PC-9 (cell line): Measurements from ENCODE around the gene CPED1. TPM values are rescaled to one million over a fixed set of nuclear protein-coding genes. Genes with fewer than 3 reads are reported as not detected.

Source experiments
- BruUV-seq: library from RNA; stranded (reverse); fragments of 400-500 nt; replicated peaks from 2 replicates; lab custom pipeline; 2021; lab: Mats Ljungman, UMichigan
- CTCF ChIA-PET: fragments of 300-600 bp; sonication (Branson Sonifier 250); formaldehyde crosslinking; loops from one replicate; lab custom pipeline; 2022; ENCODE audit warnings: antibody characterized with exemption; lab: Charles Lee
- POLR2A ChIA-PET: fragments of 300-600 bp; sonication (Branson Sonifier 250); formaldehyde crosslinking; loops from one replicate; lab custom pipeline; 2022; ENCODE audit warnings: antibody characterized with exemption; ENCODE audit not compliant: unreplicated experiment; lab: Charles Lee
- DNase-seq, 2 experiments: peaks; one replicate each; pipeline versions ENCODE4 v3.0.0 to v3.0.0-alpha.2; 2015 to 2022; ENCODE audit warnings: mixed read lengths in 1 of 2
- H2AFZ ChIP-seq: fragments of 200-600 bp; sonication (generic); 2 replicates; pipeline ENCODE4 v1.8.1; 2017; ENCODE audit warnings: antibody characterized with exemption
- H3F3A ChIP-seq: fragments of 200-600 bp; sonication (generic); 2 replicates; pipeline ENCODE4 v1.8.1; 2017; ENCODE audit warnings: antibody characterized with exemption, mild to moderate bottlenecking, low read depth; ENCODE audit not compliant: insufficient read depth
- H3K27ac ChIP-seq: fragments of 200-600 bp; sonication (generic); 2 replicates; pipeline ENCODE4 v1.6.1; 2016; ENCODE audit warnings: mixed run types
- H3K27me3 ChIP-seq: fragments of 200-600 bp; sonication (generic); 2 replicates; pipeline ENCODE4 v1.6.1; 2016; ENCODE audit warnings: low read depth, mixed run types; ENCODE audit not compliant: insufficient read depth
- H3K36me3 ChIP-seq: fragments of 200-600 bp; sonication (generic); 2 replicates; pipeline ENCODE4 v1.6.1; 2016; ENCODE audit warnings: low read depth, mixed run types
- H3K4me1 ChIP-seq: fragments of 200-600 bp; sonication (generic); replicated peaks from 2 replicates; pipeline ENCODE4 v1.6.1; 2016; ENCODE audit warnings: mixed run types; ENCODE audit not compliant: insufficient read depth
- H3K4me2 ChIP-seq: fragments of 200-600 bp; sonication (generic); 2 replicates; pipeline ENCODE4 v1.6.1; 2017; ENCODE audit warnings: mixed run types
- H3K4me3 ChIP-seq: fragments of 200-600 bp; sonication (generic); 2 replicates; pipeline ENCODE4 v1.6.1; 2016; ENCODE audit warnings: mixed run types
- H3K79me2 ChIP-seq: fragments of 200-600 bp; sonication (generic); 2 replicates; pipeline ENCODE4 v1.6.1; 2017; ENCODE audit warnings: low read depth, mixed run types
- H3K9me2 ChIP-seq: fragments of 200-600 bp; sonication (generic); 2 replicates; pipeline ENCODE4 v1.8.1; 2017; ENCODE audit warnings: mild to moderate bottlenecking; ENCODE audit not compliant: insufficient read depth
- H3K9me3 ChIP-seq: fragments of 200-600 bp; sonication (generic); 2 replicates; pipeline ENCODE4 v1.8.1; 2016; ENCODE audit warnings: low read depth; ENCODE audit not compliant: insufficient read depth
- H4K20me1 ChIP-seq: fragments of 200-600 bp; sonication (generic); 2 replicates; pipeline ENCODE4 v1.8.1; 2017; ENCODE audit not compliant: insufficient read depth
- EZH2 ChIP-seq: fragments of 200-600 bp; sonication (generic); IDR thresholded peaks from 2 replicates; pipeline ENCODE4 v1.8.0; 2017; ENCODE audit warnings: antibody characterized with exemption, low read depth
- intact Hi-C: fragments of 100-400 bp; cut with micrococcal nuclease; formaldehyde crosslinking; loops from one replicate; pipeline ENCODE4 v1.10.0; 2022; ENCODE audit not compliant: unreplicated experiment
- total RNA-seq: library from RNA; stranded (reverse); gene quantifications from 2 replicates; pipeline ENCODE4 v1.2.3, GENCODE V29; 2021
- TF ChIP-seq, protein P1 (sequence below): fragments of 200-600 bp; sonication (generic); conservative IDR thresholded peaks from 2 replicates; pipeline ENCODE4 v1.6.1; 2017; ENCODE audit warnings: mixed run types, antibody characterized with exemption, mild to moderate bottlenecking, moderate library complexity

Gene CPED1
- total RNA-seq, 1 experiment from 2014 or later = 2.4 TPM

- intact Hi-C loops = no loop called here
- no peak for DNase-seq
- ChIA-PET POLR2A (no interaction called here), CTCF (no interaction called here)
- no peaks in the 10 kb centered on the region for H3K4me1 ChIP-seq
- no TSS peak for BruUV-seq
- H3K9me2 ChIP-seq = no peaks in the 10 kb centered on the region
- no peaks in the 10 kb centered on the region for H3K36me3 ChIP-seq
- no peaks in the 10 kb centered on the region for H3F3A ChIP-seq
- 0 out of 2 replicates have a peak, but pooled peaks cover 3% of the 10 kb centered on the region for H3K9me3 ChIP-seq
- no peaks in the 10 kb centered on the region for H3K27me3 ChIP-seq
- H3K4me3 ChIP-seq = no peak overlapping the region
- no peak overlapping the region for H2AFZ ChIP-seq
- TF ChIP-seq, protein P1, sequence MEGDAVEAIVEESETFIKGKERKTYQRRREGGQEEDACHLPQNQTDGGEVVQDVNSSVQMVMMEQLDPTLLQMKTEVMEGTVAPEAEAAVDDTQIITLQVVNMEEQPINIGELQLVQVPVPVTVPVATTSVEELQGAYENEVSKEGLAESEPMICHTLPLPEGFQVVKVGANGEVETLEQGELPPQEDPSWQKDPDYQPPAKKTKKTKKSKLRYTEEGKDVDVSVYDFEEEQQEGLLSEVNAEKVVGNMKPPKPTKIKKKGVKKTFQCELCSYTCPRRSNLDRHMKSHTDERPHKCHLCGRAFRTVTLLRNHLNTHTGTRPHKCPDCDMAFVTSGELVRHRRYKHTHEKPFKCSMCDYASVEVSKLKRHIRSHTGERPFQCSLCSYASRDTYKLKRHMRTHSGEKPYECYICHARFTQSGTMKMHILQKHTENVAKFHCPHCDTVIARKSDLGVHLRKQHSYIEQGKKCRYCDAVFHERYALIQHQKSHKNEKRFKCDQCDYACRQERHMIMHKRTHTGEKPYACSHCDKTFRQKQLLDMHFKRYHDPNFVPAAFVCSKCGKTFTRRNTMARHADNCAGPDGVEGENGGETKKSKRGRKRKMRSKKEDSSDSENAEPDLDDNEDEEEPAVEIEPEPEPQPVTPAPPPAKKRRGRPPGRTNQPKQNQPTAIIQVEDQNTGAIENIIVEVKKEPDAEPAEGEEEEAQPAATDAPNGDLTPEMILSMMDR = no peak
- TF ChIP-seq EZH2 = no peak
- H3K79me2 ChIP-seq = no peaks in the 10 kb centered on the region
- H3K4me2 ChIP-seq = no peak overlapping the region
- H4K20me1 ChIP-seq = no peaks in the 10 kb centered on the region
- H3K27ac ChIP-seq = no peak overlapping the region
These were observed 293.6 kb downstream of the CPED1 start for GRCh38 chr7:121282129-121282528.

GRCh38 chr7:121285066-121285667 lies 296.7 kb downstream of the CPED1 start:
- Histone ChIP-seq H3K9me3 (0 out of 2 replicates have a peak, but pooled peaks cover 6% of the 10 kb centered on the region), H3K79me2 (no peaks in the 10 kb centered on the region), H3K4me3 (no peak overlapping the region), H2AFZ (no peak overlapping the region), H3K4me1 (no peaks in the 10 kb centered on the region), H3K9me2 (no peaks in the 10 kb centered on the region), H4K20me1 (no peaks in the 10 kb centered on the region), H3F3A (no peaks in the 10 kb centered on the region; the same call in 1 of the 2 replicates), H3K36me3 (no peaks in the 10 kb centered on the region), H3K4me2 (no peak overlapping the region), H3K27me3 (no peaks in the 10 kb centered on the region), H3K27ac (no peak overlapping the region)
- no TSS peak for BruUV-seq
- intact Hi-C loops = no loop called here
- ChIA-PET POLR2A (no interaction called here), CTCF (no interaction called here)
- DNase-seq = no peak
- TF ChIP-seq EZH2 = no peak
- TF ChIP-seq, protein P1 = no peak

GRCh38 chr7:121286186-121286585 lies 297.7 kb downstream of the CPED1 start:
- BruUV-seq = no TSS peak

More at GRCh38 chr7:121286186-121286585, 297.7 kb downstream of the CPED1 start:
- CTCF ChIA-PET = no interaction called here
- TF ChIP-seq, protein P1 = no peak
- TF ChIP-seq EZH2 = no peak
- Histone ChIP-seq H3K9me2 (no peaks in the 10 kb centered on the region), H3K9me3 (0 out of 2 replicates have a peak, but pooled peaks cover 6% of the 10 kb centered on the region), H3K27ac (no peak overlapping the region), H3K36me3 (no peaks in the 10 kb centered on the region), H3K27me3 (no peaks in the 10 kb centered on the region), H4K20me1 (no peaks in the 10 kb centered on the region), H2AFZ (0 out of 2 replicates have a peak overlapping the region, but pooled peaks have one; percentile 37), H3K4me3 (no peak overlapping the region), H3K79me2 (no peaks in the 10 kb centered on the region), H3K4me2 (no peak overlapping the region), H3K4me1 (no peaks in the 10 kb centered on the region), H3F3A (no peaks in the 10 kb centered on the region; the same call in 1 of the 2 replicates)
- DNase-seq = no peak
- intact Hi-C loops = no loop called here
- POLR2A ChIA-PET = no interaction called here
